ENCODE measurements around the gene ADGRF3.
A peak's percentile ranks its signal among the peaks of the same experiment; 100 is the strongest.
"Not testable (repeated sequence)": the region's sequence is repeated elsewhere in the genome, so short reads cannot be mapped to it uniquely, and the experiment has no call there.

Gene ADGRF3, protein sequence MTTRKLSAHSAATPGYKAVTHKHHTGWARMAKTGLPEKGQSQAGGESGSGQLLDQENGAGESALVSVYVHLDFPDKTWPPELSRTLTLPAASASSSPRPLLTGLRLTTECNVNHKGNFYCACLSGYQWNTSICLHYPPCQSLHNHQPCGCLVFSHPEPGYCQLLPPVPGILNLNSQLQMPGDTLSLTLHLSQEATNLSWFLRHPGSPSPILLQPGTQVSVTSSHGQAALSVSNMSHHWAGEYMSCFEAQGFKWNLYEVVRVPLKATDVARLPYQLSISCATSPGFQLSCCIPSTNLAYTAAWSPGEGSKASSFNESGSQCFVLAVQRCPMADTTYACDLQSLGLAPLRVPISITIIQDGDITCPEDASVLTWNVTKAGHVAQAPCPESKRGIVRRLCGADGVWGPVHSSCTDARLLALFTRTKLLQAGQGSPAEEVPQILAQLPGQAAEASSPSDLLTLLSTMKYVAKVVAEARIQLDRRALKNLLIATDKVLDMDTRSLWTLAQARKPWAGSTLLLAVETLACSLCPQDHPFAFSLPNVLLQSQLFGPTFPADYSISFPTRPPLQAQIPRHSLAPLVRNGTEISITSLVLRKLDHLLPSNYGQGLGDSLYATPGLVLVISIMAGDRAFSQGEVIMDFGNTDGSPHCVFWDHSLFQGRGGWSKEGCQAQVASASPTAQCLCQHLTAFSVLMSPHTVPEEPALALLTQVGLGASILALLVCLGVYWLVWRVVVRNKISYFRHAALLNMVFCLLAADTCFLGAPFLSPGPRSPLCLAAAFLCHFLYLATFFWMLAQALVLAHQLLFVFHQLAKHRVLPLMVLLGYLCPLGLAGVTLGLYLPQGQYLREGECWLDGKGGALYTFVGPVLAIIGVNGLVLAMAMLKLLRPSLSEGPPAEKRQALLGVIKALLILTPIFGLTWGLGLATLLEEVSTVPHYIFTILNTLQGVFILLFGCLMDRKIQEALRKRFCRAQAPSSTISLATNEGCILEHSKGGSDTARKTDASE

DNA sequence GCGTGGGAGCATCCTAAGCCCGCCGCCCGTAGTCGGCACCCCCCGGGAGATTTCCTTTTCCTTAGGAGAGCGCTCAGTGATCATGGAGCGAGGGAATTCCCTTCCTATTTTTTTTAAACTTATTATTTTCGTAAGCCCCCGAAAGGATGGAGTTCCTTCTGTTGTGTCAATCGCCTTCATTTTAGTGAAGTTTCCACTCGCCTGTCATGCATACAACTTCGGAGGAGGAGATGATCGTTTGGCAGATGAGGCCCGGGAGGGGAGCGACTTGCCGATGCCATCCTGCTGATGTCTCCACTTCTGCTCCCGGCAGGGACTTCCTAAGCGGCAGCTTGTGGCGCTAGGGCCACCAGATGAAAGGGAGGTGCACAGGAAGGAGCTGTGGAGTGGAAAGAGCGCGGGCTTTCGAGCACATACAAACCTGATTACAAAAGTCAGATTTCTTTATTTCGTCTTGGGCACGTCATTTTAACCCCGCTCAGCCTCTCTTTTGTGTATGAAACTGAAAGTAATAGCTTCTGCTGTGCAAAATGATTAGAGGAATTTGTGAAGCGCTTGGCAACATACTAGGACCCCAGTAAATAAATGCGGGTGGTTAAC, at the start of gene ADGRF3:
Gene ADGRF3 (minus strand): TSS at position 336 of the 600 bp plus-strand sequence. CDS start 555 bp downstream, outside the sequence.
- peak; percentile 67 for DNase-seq (ENCODE audit: low spot score)

- no peak for DNase-seq (ENCODE audit: low spot score)
These were observed 48.8 kb upstream of the ADGRF3 start for GRCh38 chr2:26395394-26395793.

GRCh38 chr2:26394694-26395093, 48.1 kb upstream of the ADGRF3 start:
- no peak for DNase-seq (ENCODE audit: low spot score)

DNA sequence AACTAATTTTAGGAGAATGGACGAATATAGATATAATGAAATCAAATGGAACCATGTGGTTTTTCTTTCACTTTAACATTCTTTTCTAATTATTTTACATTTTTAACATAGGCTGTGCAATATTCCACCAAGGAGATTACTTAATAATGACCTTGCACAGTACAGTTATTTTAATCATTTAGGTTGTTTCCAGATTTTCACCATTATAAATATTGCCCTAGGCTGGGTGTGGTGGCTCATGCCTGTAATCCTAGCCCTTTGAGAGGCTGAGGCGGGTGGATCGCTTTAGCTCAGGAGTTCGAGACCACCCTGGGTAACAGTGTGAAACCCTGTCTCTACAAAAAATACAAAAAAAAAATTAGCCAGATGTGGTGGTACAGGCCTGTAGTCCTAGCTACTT, 40.6 kb upstream of the ADGRF3 start:
- no peak for DNase-seq (ENCODE audit: low spot score)

GRCh38 chr2:26384597-26384996, 38.0 kb upstream of the ADGRF3 start:
- no peak for DNase-seq (ENCODE audit: low spot score)

DNA sequence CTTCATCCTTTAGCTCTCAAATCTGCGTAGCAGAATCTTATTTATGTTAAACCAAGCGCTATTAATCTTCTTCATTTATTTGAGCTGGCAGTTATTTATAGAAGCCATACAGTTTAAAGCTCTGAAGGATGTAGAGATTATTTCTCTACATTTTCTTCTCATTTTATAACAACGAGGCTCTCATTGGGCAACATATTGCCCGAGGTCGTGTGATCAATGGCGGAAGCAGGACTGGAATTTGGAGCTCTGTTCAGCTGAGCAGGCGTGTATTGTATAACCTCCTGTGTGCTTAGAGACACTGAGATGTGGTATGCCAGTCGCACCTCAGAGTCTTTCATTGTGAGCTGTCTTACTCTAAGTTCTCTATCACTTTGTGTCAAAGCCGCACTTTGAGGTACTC, 37.6 kb upstream of the ADGRF3 start:
- peak; percentile 3 for DNase-seq (ENCODE audit: low spot score)

- DNase-seq (ENCODE audit: low spot score): no peak
These were observed 36.0 kb upstream of the ADGRF3 start for GRCh38 chr2:26382564-26382963.

GRCh38 chr2:26380281-26380680, 33.7 kb upstream of the ADGRF3 start:
- no peak for DNase-seq (ENCODE audit: low spot score)

GRCh38 chr2:26376799-26377198, 30.2 kb upstream of the ADGRF3 start:
- no peak for DNase-seq (ENCODE audit: low spot score)

DNA sequence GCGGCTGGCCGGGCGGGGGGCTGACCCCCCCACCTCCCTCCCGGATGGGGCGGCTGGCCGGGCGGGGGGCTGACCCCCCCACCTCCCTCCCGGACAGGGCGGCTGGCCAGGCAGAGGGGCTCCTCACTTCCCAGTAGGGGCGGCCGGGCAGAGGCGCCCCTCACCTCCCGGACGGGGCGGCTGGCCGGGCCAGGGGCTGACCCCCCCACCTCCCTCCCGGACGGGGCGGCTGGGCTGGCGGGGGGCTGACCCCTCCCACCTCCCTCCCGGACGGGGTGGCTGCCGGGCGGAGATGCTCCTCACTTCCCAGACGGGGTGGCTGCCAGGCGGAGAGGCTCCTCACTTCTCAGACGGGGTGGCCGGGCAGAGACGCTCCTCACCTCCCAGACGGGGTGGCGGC, 24.3 kb upstream of the ADGRF3 start:
- DNase-seq (ENCODE audit: low spot score): not testable (repeated sequence)

DNA sequence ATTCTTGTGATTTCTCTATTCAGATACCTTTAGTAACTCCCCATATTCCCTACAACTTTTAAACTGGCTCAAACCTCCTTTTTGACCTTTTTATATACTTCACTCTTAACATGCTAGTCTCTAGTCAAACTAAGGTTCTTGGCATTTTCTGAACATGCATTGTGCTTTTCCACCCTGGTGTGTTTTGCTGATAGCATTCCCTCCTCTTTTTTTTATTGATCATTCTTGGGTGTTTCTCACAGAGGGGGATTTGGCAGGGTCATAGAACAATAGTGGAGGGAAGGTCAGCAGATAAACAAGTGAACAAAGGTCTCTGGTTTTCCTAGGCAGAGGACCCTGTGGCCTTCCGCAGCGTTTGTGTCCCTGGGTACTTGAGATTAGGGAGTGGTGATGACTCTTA, 23.1 kb upstream of the ADGRF3 start:
- not testable (repeated sequence) for DNase-seq (ENCODE audit: low spot score)

- DNase-seq (ENCODE audit: low spot score): no peak
These were observed 20.4 kb upstream of the ADGRF3 start for GRCh38 chr2:26366957-26367356.

GRCh38 chr2:26364669-26365068, 18.1 kb upstream of the ADGRF3 start:
- no peak for DNase-seq (ENCODE audit: low spot score)

GRCh38 chr2:26363958-26364357, 17.4 kb upstream of the ADGRF3 start:
- DNase-seq (ENCODE audit: low spot score): no peak

DNA sequence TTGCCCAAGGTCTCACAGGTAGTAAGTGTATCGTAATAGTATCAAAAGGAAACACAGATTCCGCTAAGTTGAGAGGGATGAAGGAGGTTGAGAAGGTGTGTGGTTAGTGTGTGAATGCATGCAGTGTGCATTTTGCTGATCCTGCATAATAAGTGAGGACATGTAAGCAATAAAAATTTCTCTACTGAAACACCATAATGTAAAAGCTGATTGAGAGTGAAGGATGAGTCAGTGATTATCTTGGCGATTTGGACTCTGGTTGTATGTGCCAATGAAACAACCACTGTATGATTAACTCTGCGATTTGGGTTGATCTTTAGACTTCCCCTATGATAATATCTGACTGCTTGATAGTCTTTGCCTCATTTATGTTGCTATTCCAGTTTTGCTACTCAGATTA, 16.7 kb upstream of the ADGRF3 start:
- DNase-seq (ENCODE audit: low spot score): no peak

DNA sequence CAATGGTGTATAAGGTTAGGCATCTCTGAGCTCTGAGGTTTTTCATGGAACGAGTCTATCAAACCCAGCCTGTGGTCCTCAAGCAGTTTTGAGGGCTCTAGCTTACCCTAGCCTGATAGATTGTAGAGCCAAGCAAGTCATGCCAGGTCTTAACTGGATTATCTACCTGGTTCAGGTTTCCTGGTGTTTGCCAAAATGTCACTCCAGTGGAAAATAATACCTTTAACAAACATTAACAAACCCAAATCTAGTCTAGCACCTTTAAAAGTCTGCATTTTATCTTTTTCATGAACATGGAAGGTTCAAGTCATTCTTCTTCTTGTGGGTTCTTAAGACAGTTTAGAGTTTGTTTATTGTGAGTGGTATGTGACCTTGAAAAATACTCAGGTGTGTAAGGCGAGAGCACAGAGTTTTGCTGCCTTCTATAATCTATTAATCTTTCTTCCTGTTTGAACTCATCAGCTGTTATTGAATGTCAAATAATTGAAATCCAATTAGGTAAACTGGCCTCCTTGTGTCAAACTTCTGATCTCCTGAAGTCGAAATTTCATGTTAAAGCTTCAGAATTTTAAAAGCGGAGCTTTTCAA, 13.4 kb upstream of the ADGRF3 start:
- DNase-seq (ENCODE audit: low spot score): no peak

DNA sequence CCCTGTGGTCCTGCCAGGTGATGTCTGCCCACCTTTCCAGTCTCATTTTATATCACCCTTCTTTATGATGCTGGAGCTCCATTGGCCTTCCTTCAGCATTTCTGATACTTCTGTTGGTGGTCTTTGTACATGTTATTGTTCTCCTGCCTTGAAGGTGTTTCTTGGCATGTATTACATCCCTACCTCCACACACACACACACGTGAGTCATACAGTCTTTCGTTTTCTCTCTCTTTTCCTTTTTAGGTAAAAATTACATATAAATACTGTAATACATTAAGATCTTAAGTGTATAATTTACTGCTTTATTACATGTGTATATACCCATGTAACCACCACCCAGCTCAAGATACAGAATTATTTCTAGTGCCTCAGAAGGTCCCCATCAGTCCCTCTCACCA, 10.2 kb upstream of the ADGRF3 start:
- DNase-seq (ENCODE audit: low spot score): no peak

- DNase-seq (ENCODE audit: low spot score): no peak
These were observed 9.5 kb upstream of the ADGRF3 start for GRCh38 chr2:26356111-26356510.

- peak; percentile 65 for DNase-seq (ENCODE audit: low spot score)
These were observed 8.7 kb upstream of the ADGRF3 start for GRCh38 chr2:26355038-26355995.

- DNase-seq (ENCODE audit: low spot score): not testable (repeated sequence)
These were observed 7.9 kb upstream of the ADGRF3 start for GRCh38 chr2:26354469-26354868.

GRCh38 chr2:26352892-26353291, 6.3 kb upstream of the ADGRF3 start:
- no peak for DNase-seq (ENCODE audit: low spot score)

Measured in putamen (tissue), 1 donor.